Kidney epithelial cell (primary cell): Measurements from ENCODE around the gene PPP1R3A. TPM values are rescaled to one million over a fixed set of nuclear protein-coding genes. Genes with fewer than 3 reads are reported as not detected.

Experiments used
- DNase-seq: peaks from one replicate; pipeline ENCODE4 v3.0.0-alpha.2; 2010; ENCODE audit warnings: low read depth
- H3K27me3 ChIP-seq: 2 replicates; pipeline ENCODE4 v1.6.0; 2011; ENCODE audit warnings: low read length; ENCODE audit not compliant: control insufficient read depth, insufficient read depth
- H3K36me3 ChIP-seq: 2 replicates; pipeline ENCODE4 v1.5.1; 2011; ENCODE audit warnings: low read length; ENCODE audit not compliant: control insufficient read depth, insufficient read depth
- H3K4me3 ChIP-seq: 2 replicates; pipeline ENCODE4 v1.5.1; 2011; ENCODE audit warnings: low read depth, mild to moderate bottlenecking, control low read depth, low read length
- total RNA-seq: library from RNA; depleted of rRNA; stranded (reverse); fragments of >200 nt; gene quantifications from 2 replicates; pipeline ENCODE4 v1.2.3, GENCODE V29; 2015
- TF ChIP-seq, protein P1 (sequence below): IDR thresholded peaks from 2 replicates; pipeline ENCODE4 v1.5.1; 2011; ENCODE audit warnings: mild to moderate bottlenecking, moderate library complexity, low read length, control low read depth, inconsistent platforms; ENCODE audit not compliant: insufficient read depth, poor library complexity, severe bottlenecking

PPP1R3A gene
- total RNA-seq, 1 donor from 2014 or later = not detected

DNA sequence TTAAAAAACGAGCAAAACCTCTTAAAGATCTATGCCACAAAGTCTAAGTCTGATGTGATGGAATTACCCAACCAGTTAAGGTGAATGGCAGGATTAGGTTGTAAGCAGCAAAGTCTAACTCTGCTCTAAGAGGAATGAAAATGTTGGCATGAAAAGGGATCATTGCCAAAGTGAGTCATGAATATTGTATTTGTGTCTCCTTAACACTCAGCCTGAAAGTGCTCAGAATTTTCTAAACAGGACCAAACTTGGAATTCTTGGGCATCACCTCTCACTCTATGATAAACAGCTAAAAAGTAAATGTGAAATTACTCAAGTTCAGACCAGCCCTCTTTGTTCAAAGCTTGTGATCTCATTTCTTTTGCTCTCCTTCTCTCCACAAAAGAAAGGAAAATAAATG lies 27.0 kb downstream of the PPP1R3A start:
- DNase-seq = no peak
- Histone ChIP-seq H3K27me3 (no peaks in the 10 kb centered on the region), H3K36me3 (no peaks in the 10 kb centered on the region), H3K4me3 (no peak overlapping the region)
- TF ChIP-seq, protein P1, sequence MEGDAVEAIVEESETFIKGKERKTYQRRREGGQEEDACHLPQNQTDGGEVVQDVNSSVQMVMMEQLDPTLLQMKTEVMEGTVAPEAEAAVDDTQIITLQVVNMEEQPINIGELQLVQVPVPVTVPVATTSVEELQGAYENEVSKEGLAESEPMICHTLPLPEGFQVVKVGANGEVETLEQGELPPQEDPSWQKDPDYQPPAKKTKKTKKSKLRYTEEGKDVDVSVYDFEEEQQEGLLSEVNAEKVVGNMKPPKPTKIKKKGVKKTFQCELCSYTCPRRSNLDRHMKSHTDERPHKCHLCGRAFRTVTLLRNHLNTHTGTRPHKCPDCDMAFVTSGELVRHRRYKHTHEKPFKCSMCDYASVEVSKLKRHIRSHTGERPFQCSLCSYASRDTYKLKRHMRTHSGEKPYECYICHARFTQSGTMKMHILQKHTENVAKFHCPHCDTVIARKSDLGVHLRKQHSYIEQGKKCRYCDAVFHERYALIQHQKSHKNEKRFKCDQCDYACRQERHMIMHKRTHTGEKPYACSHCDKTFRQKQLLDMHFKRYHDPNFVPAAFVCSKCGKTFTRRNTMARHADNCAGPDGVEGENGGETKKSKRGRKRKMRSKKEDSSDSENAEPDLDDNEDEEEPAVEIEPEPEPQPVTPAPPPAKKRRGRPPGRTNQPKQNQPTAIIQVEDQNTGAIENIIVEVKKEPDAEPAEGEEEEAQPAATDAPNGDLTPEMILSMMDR = no peak

DNA sequence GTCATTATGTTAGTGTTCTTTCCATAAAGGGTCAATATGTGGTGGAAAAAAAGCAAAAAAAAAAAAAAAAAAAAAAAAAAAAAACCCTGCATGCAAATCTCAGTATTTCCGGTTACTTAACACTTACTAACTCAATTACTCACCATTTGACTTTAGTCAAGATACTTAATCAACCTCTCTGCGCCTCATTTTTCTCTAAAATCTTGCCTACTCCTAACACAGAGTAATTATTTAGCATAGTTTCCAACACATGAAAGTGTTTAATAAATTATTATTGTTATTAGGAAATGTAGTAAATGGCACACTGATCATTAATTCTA lies 27.8 kb downstream of the PPP1R3A start:
- no peak overlapping the region for H3K4me3 ChIP-seq
- no peak for DNase-seq
- TF ChIP-seq, protein P1 = no peak
- H3K27me3 ChIP-seq = no peaks in the 10 kb centered on the region
- no peaks in the 10 kb centered on the region for H3K36me3 ChIP-seq

DNA sequence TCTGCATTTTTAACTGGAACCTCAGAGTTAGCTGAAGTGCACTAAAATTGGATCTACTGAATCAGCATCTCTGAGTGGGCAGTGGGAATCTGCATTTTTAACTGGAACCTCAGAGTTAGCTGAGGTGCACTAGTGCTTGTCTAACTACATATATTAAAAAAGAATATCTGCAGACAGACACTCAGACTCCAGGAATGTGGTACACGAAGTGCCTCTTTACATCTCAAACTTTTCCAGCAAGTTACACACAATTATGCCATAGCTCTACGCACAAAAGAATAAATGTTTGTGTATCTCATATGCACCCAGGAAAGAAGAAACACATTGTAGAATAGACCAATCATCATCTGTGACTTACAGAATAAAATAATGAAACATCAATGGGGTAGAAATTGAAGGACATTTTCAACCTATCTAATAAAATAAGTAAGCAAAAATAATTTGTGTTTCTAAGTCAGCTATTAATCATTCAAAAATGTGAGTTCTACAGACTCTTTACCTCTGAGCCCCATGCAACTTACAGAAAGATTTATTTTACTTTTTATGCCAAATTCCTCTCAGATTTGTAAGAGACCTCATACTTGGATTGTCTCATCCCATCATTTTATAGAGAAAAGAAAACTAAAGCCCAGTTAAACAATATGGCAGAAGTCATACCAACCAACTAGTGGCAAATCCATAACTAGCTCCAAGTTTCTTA lies 28.3 kb downstream of the PPP1R3A start:
- DNase-seq = no peak
- TF ChIP-seq, protein P1 = no peak
- Histone ChIP-seq H3K36me3 (no peaks in the 10 kb centered on the region), H3K4me3 (no peak overlapping the region), H3K27me3 (no peaks in the 10 kb centered on the region)

DNA sequence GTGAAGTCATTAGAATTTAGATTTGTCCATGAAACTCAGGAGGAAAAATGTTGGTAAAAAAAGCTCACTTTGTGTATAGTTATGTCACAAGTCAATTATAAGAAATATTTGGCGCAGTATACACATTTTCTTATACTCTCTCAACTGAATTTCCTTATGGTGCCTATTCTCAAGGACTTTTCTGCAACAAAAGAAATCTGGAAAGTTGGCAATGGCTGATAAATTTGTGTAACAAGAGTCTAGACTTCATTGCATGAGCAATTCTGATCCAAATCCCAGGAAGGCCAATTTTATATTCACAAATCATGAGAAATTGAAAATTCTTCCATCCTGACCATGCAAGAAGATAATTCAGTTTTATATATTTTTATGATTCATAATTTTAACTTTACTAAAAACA lies 35.7 kb downstream of the PPP1R3A start:
- H3K27me3 ChIP-seq = no peaks in the 10 kb centered on the region

DNA sequence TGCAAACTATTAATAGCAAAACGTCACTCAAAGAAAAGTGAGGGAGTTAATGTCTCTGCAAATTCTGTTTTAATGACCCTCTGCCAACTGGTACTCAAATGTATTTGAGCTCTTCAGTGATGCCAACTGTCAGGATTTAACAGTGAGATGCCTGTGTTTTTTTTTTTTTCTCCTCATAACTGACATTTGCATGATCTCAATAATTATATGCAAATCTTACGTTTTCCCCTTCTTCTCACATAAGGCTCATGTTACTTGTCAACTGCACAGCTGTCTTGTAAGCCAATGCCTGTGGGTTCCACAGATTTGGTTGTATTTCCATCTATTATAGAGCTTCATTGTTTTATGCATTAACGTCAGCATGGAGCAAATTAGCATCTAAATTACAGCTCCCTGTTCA lies 38.2 kb downstream of the PPP1R3A start:
- no peaks in the 10 kb centered on the region for H3K27me3 ChIP-seq
- TF ChIP-seq, protein P1 = no peak
- no peak for DNase-seq
- no peaks in the 10 kb centered on the region for H3K36me3 ChIP-seq
- H3K4me3 ChIP-seq = no peak overlapping the region

More for the DNA sequence above, 35.7 kb downstream of the PPP1R3A start:
- no peaks in the 10 kb centered on the region for H3K36me3 ChIP-seq
- no peak overlapping the region for H3K4me3 ChIP-seq
- no peak for DNase-seq
- TF ChIP-seq, protein P1 = no peak

DNA sequence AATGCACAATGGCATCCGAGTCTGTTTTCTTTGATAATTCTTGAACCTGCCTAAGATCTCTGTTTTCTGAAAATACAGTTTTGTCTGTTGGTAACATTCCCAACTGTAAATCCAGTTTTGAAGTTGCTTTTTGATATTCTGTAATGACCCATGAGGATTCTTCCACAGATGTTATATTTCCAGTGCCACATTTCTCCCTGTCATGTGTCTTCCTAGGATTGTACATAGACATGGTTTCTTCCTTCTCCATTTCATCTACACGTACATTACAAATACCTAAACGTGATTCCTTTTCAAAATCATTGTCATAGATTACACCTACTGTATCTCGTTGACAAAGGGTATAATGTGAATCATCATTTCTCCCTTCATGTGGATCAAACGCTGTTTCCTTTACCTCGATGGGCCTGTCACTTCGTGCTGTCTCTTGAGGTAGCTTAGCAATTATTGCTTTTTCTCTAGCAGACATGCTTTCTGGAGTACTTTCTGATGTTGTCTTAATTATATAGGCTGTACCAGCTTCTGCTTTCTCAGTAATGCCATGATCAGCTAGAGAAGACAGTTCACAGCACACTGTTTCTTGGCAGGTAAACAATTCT lies 40.3 kb downstream of the PPP1R3A start:
- TF ChIP-seq, protein P1 = no peak
- no peak for DNase-seq
- Histone ChIP-seq H3K36me3 (no peaks in the 10 kb centered on the region), H3K4me3 (no peak overlapping the region), H3K27me3 (no peaks in the 10 kb centered on the region)
